ENCODE measurements around the gene FAAP20.

DNA sequence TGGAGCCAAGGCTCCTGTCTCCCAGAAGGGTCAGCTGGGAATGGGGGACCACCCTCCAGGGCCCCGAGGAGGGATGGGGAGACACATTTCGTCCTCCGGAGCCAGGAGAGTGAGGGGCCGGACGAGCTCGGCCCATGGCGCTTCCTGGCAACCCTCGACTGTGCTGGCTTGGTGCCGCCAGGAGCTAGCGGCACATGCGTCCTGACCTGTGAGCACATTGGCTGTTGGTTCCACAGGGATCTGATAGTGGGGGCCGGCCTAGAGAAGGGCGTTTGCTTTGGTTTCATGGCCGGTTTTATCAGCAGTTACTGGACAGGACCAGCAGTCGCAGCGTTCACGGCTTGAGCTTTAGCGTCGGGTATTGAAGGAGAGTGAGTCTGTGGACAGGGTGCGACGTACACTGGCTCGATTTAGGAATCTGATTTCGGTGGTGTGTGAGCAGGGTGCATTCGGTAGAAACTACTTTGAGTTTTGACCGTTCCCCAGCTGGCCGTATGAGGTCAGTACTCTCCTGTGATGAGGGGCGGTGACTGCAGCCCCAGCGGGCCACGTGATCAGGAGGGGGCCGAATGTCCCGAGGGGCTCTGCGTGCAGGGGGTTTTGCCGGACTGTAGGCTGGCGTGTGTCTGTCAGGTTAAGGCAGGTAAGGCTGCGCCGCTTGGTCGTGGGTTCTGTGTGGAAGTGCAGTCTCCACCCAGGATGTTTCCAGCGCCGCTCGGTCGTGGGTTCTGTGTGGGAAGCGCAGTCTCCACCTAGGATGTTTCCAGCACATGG, 18.7 kb downstream of the FAAP20 start:
- TF ChIP-seq CTCF (IDR thresholded peaks at IDR 0.05) (no peak), EP300 (IDR thresholded peaks at IDR 0.05) (no peak), POLR2A (IDR thresholded peaks at IDR 0.05) (no peak), POLR2AphosphoS5 (IDR thresholded peaks at IDR 0.05) (no peak)

All from sigmoid colon (tissue), 4 donors.